Astrocyte of the spinal cord (primary cell): Measurements from ENCODE around the gene ATRNL1.

Experiments
- DNase-seq: peaks from one replicate; pipeline ENCODE4 v3.0.0; 2011; ENCODE audit warnings: low read depth, low spot score
- H3K4me3 ChIP-seq: 2 replicates; pipeline ENCODE4 v1.5.1; 2011; ENCODE audit warnings: low read depth, mild to moderate bottlenecking, low read length, moderate library complexity
- in situ Hi-C: cut with HindIII; loops from 2 replicates; pipeline ENCODE4 v1.10.0; 2017; ENCODE audit warnings: low sequenced_read_pairs
- TF ChIP-seq, protein P1 (sequence below): IDR thresholded peaks from 2 replicates; pipeline ENCODE4 v1.5.1; 2012; ENCODE audit warnings: low read depth, mild to moderate bottlenecking, low read length, inconsistent platforms

ATRNL1 gene

DNA sequence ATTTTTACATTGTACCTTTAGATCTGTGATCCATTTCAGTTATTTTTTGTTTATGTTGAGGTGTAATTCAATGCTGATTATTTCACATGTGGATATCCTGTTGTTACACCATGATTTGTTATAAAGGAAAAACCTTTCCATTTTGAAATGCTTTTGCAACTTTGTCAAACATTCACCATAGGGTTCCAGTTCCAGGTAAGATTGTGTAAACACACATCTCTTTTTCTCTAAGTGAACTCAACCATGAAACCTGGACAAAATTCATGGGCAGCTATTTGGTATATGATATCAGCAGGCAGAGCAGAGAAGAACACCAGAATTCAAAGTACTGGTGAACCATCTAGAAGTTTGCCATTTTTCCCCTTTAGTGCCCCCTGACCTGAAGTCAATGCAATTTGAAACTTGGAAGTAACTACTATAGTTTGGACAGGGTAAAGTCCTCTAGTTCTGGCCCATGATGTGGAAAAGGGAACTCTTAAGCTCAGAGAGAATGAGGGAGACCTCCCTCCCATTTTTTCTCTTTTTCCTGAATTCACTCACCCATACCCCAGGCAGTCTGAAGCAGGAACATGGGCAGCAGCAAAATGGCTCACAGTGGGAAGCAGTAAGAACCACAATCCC, 446.1 kb downstream of the ATRNL1 start:
- no peak for DNase-seq
- in situ Hi-C loops, result no loop called here
- H3K4me3 ChIP-seq, result no peak overlapping the region
- TF ChIP-seq, protein P1, sequence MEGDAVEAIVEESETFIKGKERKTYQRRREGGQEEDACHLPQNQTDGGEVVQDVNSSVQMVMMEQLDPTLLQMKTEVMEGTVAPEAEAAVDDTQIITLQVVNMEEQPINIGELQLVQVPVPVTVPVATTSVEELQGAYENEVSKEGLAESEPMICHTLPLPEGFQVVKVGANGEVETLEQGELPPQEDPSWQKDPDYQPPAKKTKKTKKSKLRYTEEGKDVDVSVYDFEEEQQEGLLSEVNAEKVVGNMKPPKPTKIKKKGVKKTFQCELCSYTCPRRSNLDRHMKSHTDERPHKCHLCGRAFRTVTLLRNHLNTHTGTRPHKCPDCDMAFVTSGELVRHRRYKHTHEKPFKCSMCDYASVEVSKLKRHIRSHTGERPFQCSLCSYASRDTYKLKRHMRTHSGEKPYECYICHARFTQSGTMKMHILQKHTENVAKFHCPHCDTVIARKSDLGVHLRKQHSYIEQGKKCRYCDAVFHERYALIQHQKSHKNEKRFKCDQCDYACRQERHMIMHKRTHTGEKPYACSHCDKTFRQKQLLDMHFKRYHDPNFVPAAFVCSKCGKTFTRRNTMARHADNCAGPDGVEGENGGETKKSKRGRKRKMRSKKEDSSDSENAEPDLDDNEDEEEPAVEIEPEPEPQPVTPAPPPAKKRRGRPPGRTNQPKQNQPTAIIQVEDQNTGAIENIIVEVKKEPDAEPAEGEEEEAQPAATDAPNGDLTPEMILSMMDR, result no peak

DNA sequence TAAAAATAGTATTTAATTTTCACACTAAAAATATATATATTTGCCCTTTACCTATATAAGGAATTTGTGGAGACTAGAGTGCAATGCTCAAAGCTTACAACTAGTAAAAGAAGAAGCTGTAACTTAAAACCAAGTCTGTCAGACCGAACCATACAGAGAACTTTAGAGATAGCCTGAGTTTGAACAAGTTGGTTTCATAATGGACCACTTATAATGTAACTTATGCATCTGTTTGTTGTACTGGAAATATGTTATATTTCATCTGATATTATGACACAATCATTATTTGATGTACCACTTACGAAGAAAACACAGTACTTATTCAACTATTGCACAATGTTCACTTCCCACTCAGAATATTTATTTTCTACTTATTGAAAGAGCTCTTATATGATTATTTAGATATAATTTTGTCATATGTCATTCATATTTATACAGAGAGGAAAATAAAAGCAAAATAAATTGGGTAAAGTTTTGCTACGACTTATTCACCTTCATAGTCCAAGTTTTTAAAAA, 462.8 kb downstream of the ATRNL1 start:
- in situ Hi-C loops, result no loop called here
- TF ChIP-seq, protein P1, result no peak
- no peak for DNase-seq
- H3K4me3 ChIP-seq, result no peak overlapping the region

DNA sequence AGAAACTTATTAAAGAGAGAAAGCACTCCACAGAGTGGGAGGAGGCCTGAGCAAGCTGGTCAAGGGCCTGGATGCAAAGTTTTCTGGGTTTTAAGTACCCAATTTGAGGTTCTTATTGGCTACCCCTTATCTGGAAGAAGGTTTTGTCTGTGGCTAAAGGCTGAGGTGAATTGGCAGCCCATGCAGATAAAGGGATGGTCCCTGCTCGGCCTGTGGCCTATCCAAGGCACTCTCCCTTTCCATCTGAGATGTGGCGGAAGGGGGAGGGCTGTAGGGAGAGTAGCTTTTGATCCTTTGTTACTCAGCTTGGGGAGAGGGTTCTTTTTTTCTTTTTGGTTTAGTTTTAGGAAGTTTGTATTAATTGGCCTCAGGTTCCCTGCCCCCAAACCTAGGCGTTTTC, 465.1 kb downstream of the ATRNL1 start:
- in situ Hi-C loops, result no loop called here
- TF ChIP-seq, protein P1, result no peak
- DNase-seq, result no peak
- no peak overlapping the region for H3K4me3 ChIP-seq

DNA sequence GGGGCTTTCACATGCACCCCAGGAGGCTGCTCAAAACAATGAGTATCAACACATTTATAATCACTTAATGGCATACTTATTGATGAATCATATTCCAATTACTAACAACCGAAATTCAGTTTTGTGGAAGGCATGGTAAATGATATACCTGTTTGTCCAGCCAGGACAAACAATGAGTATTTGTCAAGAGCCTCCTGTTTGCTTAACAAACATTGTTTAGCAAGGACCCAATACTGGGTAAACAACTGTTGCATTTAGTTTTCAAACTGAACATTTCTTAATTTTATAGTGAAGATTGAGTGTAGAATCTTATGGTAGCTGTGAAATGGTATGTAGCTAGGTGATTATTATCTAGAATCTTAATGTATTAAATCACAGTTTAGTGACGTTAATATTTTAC, 473.7 kb downstream of the ATRNL1 start:
- H3K4me3 ChIP-seq, result no peak overlapping the region
- no peak for DNase-seq
- in situ Hi-C loops, result no loop called here
- TF ChIP-seq, protein P1, result no peak

DNA sequence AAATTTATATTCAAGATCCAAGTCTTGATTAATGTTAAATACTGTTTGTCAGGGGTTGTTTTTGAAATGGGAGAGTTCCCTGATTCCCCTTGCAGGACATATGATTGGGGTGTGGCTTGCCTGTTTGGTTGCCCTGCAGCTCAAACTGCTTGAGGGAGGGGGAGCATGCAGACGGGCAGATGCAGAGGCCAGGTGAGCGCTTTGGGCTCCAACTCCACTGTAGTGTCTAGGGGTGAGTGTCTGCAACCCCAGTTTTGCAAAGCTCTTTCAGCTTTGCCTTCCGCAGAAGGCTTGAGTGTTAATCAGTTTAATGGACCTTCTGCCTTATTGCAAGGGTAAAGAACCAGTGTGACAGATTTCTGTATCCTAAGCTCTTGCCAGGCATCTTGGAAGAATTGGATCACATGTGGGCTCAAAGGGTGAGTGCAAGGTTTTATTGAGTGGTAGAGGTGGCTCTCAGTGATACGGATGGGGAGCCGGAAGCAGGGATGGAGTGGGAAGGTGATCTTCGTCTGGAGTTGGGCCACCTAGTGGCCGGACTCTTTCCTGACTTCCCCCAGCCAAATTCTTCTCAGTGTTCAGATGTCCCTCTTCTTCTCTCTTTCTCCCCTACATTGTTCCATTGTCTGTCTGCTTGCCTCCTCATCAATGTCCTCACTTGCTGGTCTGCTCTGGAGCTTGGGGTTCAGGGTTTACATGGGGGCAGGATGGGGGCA, 479.7 kb downstream of the ATRNL1 start:
- TF ChIP-seq, protein P1, result peak; percentile 26
- in situ Hi-C loops, result no loop called here
- no peak for DNase-seq
- no peak overlapping the region for H3K4me3 ChIP-seq

DNA sequence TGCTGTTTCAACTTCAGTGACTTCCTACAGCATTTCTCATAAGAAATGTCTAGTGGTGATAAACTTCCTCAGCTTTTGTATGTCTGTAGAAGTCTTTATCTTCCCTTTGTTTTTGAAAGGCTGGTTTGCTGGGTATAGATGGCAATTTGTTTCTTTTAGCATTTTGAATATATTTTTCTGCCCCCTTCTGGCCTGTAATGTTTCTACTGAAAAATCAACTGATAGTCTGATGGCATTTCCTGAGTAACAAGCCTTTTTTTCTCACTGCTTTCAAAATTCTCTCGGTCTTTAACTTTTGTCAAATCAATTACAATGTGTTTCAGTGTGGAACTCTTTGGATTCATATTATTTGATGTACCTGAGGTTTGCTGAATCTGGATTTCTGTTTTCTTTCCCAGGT, 487.1 kb downstream of the ATRNL1 start:
- TF ChIP-seq, protein P1, result no peak
- in situ Hi-C loops, result no loop called here
- DNase-seq, result no peak
- H3K4me3 ChIP-seq, result no peak overlapping the region
